Measurements from ENCODE around the gene SKIC2.

DNA sequence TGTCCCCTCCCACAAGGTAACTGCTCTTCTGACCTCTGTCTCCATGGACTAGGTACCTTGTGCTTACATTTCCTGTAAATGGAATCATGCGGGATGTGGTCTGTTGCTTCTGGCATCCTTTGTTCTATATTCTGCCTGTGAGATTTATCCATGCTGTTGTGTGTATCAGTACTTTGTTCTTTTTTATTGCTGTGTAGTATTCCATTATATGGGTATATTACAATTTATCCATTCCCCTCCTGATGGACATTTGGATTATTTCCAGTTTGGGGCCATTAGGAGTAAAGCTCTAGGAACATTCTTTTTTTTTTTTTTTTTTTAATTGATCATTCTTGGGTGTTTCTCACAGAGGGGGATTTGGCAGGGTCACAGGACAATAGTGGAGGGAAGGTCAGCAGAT, 28.0 kb upstream of the SKIC2 start:
- TF ChIP-seq, protein P1, sequence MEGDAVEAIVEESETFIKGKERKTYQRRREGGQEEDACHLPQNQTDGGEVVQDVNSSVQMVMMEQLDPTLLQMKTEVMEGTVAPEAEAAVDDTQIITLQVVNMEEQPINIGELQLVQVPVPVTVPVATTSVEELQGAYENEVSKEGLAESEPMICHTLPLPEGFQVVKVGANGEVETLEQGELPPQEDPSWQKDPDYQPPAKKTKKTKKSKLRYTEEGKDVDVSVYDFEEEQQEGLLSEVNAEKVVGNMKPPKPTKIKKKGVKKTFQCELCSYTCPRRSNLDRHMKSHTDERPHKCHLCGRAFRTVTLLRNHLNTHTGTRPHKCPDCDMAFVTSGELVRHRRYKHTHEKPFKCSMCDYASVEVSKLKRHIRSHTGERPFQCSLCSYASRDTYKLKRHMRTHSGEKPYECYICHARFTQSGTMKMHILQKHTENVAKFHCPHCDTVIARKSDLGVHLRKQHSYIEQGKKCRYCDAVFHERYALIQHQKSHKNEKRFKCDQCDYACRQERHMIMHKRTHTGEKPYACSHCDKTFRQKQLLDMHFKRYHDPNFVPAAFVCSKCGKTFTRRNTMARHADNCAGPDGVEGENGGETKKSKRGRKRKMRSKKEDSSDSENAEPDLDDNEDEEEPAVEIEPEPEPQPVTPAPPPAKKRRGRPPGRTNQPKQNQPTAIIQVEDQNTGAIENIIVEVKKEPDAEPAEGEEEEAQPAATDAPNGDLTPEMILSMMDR (IDR thresholded peaks at IDR 0.05) = no peak
- no peak for TF ChIP-seq EZH2 (IDR thresholded peaks at IDR 0.05)
